IPS DF 4.7 (cell line): ENCODE results near the gene OR2AG1.

Experiments used
- DNase-seq: peaks from one replicate; pipeline ENCODE4 v3.0.0-alpha.2; 2013; ENCODE audit warnings: low spot score; ENCODE audit errors: extremely low read depth

OR2AG1 gene

GRCh38 chr11:6782720-6783119 is at the start of gene OR2AG1:
Gene OR2AG1, plus strand, starts transcription at chr11:6783020. Its CDS starts 2,018 bp downstream, at chr11:6785038.
- DNase-seq = no peak

DNA sequence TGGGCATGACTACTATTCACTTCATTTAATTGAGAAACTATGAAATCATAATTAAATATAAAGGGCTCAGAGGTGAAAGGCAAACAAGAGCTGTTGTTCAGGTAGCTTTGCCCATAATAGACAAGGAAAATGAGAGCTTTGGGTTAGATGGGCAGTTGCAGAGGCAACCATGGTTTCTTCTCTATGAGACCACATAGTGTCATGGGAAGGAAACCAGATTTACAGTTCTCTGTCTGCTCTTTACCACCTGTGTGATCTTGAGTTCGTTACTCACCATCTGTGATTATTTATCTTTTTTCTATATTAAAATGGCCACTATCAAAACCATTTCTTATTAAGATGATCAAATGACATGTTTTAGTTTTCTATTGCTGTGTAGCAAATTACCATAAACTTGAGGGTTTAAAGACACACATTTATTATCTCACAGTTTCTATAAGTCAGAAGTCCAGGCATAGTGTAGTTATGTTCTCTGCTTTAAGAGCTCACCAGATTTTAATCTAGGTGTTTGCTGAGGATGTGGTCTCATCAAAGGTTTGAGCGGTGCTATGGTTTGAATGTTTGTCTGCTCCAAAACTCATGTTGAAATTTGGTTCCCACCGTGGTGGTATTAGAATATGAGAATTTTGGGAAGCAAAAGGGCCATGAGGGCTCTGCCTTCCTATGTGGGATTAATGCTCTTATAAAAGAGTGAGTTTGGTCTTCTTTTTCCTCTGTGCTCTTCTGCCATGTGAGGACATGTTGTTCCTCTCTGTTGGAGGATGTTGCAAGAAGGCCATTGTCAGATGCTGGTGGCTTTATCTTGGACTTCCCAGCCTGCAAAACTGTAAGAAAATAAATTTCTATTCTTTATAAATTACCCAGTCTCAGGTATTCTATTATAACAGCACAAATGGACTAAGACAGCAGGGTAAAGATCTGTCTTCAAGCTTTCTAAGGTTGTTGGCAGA is 49.2 kb upstream of the OR2AG1 start:
- DNase-seq = no peak

- DNase-seq = no peak
Measured at GRCh38 chr11:6734616-6735015, 48.2 kb upstream of the OR2AG1 start.

GRCh38 chr11:6735306-6735705 is 47.5 kb upstream of the OR2AG1 start:
- DNase-seq = no peak

GRCh38 chr11:6736495-6737121 is 46.2 kb upstream of the OR2AG1 start:
- DNase-seq = no peak

DNA sequence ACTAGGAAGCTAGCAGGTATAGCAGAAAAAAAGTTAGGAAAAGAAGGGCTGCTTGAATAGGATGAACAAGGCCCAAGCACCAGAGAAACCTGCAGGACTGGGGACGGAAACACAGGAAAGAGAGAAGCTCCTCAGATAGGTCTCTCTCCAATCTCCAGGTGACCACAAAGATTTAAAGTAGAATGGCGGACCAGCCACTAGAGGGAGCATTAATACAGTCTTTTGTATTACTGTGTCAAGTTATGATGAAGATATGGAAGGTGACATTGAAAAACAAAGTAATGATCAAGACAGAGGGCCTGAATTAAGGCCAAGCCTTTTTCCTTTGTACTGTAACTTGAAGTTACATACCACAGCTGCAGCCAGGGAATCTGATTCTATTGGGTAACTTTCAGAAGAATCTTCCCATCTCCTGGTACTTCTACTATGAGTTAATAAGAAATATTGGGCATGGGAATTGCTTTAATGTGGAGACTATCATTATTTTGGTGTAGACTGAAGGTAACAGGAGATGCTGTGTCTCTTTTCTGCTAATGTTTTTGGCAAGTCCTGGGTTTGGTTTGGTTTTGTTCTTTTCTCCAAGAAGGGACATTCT is 44.9 kb upstream of the OR2AG1 start:
- DNase-seq = peak; percentile 25

- no peak for DNase-seq
Measured at GRCh38 chr11:6738590-6738989, 44.2 kb upstream of the OR2AG1 start.

GRCh38 chr11:6742260-6742659 is 40.6 kb upstream of the OR2AG1 start:
- no peak for DNase-seq

GRCh38 chr11:6745018-6745417 is 37.8 kb upstream of the OR2AG1 start:
- no peak for DNase-seq

DNA sequence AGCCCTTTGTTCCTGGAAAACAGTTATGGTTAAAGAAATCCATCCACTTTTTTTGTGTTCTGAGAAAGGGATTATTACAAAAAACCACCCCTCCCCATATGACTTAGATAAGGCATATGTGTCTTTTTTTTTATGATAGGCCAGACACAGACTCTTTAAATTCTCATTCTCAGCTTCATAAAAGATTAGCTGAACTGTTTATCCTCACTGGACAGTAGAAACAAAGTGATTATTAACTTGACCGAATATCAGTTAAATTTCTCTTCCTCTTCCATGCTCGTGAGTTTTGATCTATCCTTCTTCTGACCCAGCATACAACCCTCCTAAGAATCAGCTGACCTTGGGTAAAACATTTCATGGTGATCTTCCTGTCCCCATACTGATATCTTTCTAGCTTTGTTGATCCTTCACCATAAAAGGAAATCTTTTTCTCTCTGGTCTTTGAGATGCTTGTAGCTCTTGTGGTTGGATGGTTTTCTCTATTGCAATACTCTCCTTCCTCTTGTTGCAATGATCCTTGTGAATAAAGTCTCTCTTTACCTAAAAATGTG is 37.3 kb upstream of the OR2AG1 start:
- no peak for DNase-seq

DNA sequence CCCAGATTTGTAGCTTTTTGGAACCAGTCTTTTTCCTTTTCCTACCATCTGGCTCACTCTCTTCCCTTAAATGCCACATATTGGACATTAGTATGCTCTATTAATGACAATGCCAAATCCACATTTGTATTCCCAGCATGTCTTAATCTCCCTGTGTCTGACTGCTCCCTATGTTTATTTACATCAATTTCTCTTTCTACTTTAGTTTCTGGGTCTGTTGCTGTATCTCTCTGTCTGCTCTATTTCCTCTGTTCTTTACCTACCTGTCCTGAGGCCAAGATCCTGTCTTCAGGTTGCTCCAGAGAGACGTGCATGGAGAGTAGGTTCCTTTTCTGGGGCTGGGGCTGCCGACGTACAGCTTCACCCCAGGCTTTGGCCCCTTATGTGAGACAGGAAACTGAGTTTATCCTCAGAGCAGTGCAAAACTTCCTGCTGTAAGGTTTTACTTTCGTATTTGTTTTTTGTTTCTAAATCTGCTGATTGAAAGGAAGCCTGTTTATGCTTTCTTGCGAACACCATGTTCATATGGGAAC is 36.7 kb upstream of the OR2AG1 start:
- no peak for DNase-seq

- DNase-seq = no peak
Measured at GRCh38 chr11:6746626-6747025, 36.2 kb upstream of the OR2AG1 start.

GRCh38 chr11:6747097-6747668 is 35.6 kb upstream of the OR2AG1 start:
- no peak for DNase-seq

DNA sequence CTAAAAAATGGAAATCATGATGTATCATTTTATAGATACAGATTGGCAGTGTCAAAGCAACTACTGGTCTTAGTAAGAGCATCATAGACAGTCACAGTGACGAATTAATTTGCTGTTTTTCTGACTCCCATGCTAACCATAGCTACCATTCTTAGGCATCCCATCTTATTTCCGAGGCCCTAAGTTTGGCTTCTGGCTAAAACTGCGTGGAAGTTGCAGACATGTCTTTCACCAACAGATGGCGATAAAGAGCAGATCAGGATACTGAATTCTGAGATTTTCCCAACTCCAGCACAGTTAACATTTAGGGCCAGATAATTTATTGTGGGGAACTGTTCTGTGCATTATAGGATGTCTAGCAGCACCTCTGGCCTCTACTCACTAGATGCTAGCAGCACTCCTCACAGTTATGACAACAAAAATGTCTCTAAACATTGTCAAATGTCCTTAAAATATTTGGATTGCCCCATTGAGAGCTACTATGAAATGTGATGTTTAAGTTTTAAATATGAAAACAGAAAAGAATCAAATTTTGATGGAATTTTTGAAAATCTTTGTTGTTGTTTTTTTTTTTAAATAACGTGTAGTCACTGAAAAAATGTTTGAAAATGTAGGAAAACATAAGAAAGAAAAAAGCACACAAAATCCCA is 27.4 kb upstream of the OR2AG1 start:
- DNase-seq = peak; percentile 33

- no peak for DNase-seq
Measured at GRCh38 chr11:6755953-6756347, 26.9 kb upstream of the OR2AG1 start.

- peak; percentile 30 for DNase-seq
Measured at GRCh38 chr11:6757373-6757967, 25.4 kb upstream of the OR2AG1 start.

- no peak for DNase-seq
Measured at GRCh38 chr11:6771926-6772893, 10.6 kb upstream of the OR2AG1 start, which contains the start of gene OR2AG2. Gene OR2AG2, minus strand, starts transcription at chr11:6771976. Its CDS starts 3,019 bp downstream, at chr11:6768957.

DNA sequence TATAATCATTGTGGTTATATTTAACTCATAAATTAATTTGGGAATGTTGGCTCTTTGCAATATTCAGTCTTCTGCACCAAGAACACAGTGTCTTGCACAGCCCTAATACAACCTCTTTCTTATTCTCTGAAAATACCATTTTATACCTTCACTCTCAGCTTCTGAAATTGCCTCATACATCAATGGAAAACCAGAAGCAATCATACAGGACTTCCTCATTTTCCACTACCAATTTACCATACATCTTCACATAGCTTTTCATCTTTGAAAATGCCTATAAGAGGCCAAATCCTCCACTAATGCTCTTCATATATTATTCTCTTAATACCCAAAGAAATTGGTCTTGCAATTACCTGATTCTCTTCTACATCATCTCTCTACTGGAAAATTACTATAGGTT is 4.3 kb upstream of the OR2AG1 start:
- DNase-seq = no peak

DNA sequence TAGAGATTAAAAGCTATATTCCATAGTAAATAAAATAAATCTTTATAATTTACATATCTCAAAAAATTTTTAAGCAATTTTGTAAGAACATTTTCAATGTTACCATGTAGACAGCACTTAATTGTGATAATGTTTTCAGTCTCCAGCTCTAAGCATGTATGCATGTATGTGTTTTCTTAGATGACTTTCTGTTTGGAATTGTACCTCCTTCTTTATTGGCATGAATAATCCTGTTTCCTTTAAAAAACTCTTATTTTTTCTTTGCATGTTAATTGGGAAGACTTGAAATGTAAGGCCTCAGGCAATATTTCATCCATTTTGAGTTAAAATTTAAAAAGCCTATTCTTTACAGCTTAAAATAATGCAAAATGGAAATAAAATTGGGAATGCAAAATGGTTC is 2.0 kb upstream of the OR2AG1 start:
- DNase-seq = no peak
